Lung (tissue), 12 donors: ENCODE results near the gene IQSEC1. TPM values are rescaled to one million over a fixed set of nuclear protein-coding genes. Genes with fewer than 3 reads are reported as not detected.

Experiments used
- ATAC-seq: fragments of 200-7000 bp; cut with Tn5 transposase; one replicate; pipeline ENCODE4 v1.9.1; 2020; ENCODE audit warnings: moderate number of reproducible peaks; ENCODE audit not compliant: insufficient read depth, low FRiP score
- DNase-seq, 3 donors: peaks; one replicate each; pipeline ENCODE4 v3.0.0-alpha.2; 2013 to 2017
- H3K27ac ChIP-seq, 2 donors: one replicate each; pipeline ENCODE4 v1.5.1; 2013; ENCODE audit warnings: mild to moderate bottlenecking in 2 of 2, moderate library complexity in 2 of 2, control low read depth in 1 of 2, inconsistent platforms in 1 of 2, low read depth in 1 of 2, low read length in 1 of 2
- H3K27me3 ChIP-seq, 3 donors: one replicate each; pipeline ENCODE4 v1.5.1; 2013; ENCODE audit warnings: low read length in 2 of 3; ENCODE audit not compliant: control insufficient read depth in 3 of 3, insufficient read depth in 3 of 3
- H3K36me3 ChIP-seq, 4 donors: one replicate each; pipeline ENCODE4 v1.5.1; 2013; ENCODE audit warnings: low read length in 4 of 4, mild to moderate bottlenecking in 1 of 4, moderate library complexity in 1 of 4; ENCODE audit not compliant: control insufficient read depth in 4 of 4, insufficient read depth in 4 of 4
- H3K4me1 ChIP-seq, 5 donors: one replicate each; pipeline ENCODE4 v1.5.1; 2013; ENCODE audit warnings: low read length in 5 of 5, mild to moderate bottlenecking in 2 of 5, moderate library complexity in 1 of 5; ENCODE audit not compliant: control insufficient read depth in 5 of 5, insufficient read depth in 5 of 5
- H3K4me3 ChIP-seq: one replicate; pipeline ENCODE4 v1.5.1; 2013; ENCODE audit warnings: mild to moderate bottlenecking, control low read depth, moderate library complexity
- H3K9ac ChIP-seq, 2 donors: one replicate each; pipeline ENCODE4 v1.5.1; 2013; ENCODE audit warnings: low read length in 2 of 2, control low read depth in 1 of 2; ENCODE audit not compliant: insufficient read depth in 1 of 2
- H3K9me3 ChIP-seq, 4 donors: one replicate each; pipeline ENCODE4 v1.5.1; 2013; ENCODE audit warnings: low read length in 3 of 4, mild to moderate bottlenecking in 1 of 4, moderate library complexity in 1 of 4; ENCODE audit not compliant: control insufficient read depth in 4 of 4, insufficient read depth in 3 of 4
- WGBS, 2 donors: extraction: QIAGEN DNeasy Blood & Tissue Kit; methylation state at CpG; one replicate each; pipeline ENCODE4 v1.1.7; 2013; 5-methylcytosine and 5-hydroxymethylcytosine counted together
- polyA plus RNA-seq, 2 donors: library from polyadenylated mRNA; stranded (reverse); fragments of 200-250 nt; gene quantifications; one replicate each; pipeline ENCODE4 v1.2.1, GENCODE V29; 2013
- total RNA-seq, 2 donors: library from RNA; depleted of rRNA in 1 of 2; stranded (reverse); fragments of >200 nt in 1 of 2; gene quantifications; one replicate each; pipeline ENCODE4 v1.2.1, GENCODE V29; 2014 to 2021
- TF ChIP-seq, protein P1 (sequence below): IDR thresholded peaks from 2 replicates; pipeline ENCODE4 v1.5.1; 2012; ENCODE audit warnings: mild to moderate bottlenecking; ENCODE audit errors: control extremely low read depth, extremely low read depth
- donor health status: control.
- donor health status: control.
- donor health status: Bipolar disorder and iron deficiency.
- donor health status: healthy.
- donor health status: DM: yes; HTN: yes; CAD: no.

IQSEC1 gene
- total and polyA plus RNA-seq, 4 donors: 13.9 to 69.1 (median 31.1) TPM

GRCh38 chr3:12910356-12911099 is 162.7 kb downstream of the IQSEC1 start:
- Histone ChIP-seq H3K36me3 (peaks cover 2 to 76% (median 24%) of the 10 kb centered on the region in 4 donors), H3K9me3 (no peaks in the 10 kb centered on the region), H3K27me3 (no peaks in the 10 kb centered on the region), H3K4me3 (no peak overlapping the region), H3K9ac (no peak overlapping the region), H3K4me1 (no peaks in the 10 kb centered on the region), H3K27ac (no peak overlapping the region)
- DNase-seq (no peak), ATAC-seq (no peak)
- WGBS, 2 donors: 94 to 97% methylated on average over 8 of the region's 8 CpGs
- TF ChIP-seq, protein P1, sequence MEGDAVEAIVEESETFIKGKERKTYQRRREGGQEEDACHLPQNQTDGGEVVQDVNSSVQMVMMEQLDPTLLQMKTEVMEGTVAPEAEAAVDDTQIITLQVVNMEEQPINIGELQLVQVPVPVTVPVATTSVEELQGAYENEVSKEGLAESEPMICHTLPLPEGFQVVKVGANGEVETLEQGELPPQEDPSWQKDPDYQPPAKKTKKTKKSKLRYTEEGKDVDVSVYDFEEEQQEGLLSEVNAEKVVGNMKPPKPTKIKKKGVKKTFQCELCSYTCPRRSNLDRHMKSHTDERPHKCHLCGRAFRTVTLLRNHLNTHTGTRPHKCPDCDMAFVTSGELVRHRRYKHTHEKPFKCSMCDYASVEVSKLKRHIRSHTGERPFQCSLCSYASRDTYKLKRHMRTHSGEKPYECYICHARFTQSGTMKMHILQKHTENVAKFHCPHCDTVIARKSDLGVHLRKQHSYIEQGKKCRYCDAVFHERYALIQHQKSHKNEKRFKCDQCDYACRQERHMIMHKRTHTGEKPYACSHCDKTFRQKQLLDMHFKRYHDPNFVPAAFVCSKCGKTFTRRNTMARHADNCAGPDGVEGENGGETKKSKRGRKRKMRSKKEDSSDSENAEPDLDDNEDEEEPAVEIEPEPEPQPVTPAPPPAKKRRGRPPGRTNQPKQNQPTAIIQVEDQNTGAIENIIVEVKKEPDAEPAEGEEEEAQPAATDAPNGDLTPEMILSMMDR: no peak

DNA sequence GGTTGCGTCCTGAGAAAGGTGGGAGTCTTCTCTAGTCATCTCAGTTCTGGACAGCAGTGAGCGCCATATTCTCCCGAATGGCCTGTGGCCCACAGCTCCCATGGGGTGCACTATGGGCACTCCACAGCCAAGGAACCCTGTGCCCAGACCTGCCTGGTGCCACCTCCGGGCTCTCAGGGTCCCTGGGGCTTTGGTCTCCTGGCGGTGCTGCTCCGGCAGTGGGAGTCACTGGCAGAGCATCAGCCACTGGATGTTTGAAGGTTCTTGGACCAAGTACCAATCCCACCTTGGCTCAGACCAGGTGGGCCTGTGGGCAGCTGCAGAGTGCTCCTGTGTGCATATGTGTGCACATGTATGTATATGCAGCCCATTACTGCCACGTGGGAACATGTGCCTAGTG is 163.5 kb downstream of the IQSEC1 start:
- no peak for ATAC-seq
- no peaks in the 10 kb centered on the region for H3K27me3 ChIP-seq
- no peak overlapping the region for H3K27ac ChIP-seq
- no peaks in the 10 kb centered on the region for H3K4me1 ChIP-seq
- no peak for DNase-seq
- H3K9ac ChIP-seq: no peak overlapping the region
- 95% methylated on average over 7 of the region's 7 CpGs for WGBS, 2 donors
- peaks cover 2 to 80% (median 29%) of the 10 kb centered on the region in 4 donors for H3K36me3 ChIP-seq
- TF ChIP-seq, protein P1: no peak
- no peaks in the 10 kb centered on the region for H3K9me3 ChIP-seq
- no peak overlapping the region for H3K4me3 ChIP-seq

DNA sequence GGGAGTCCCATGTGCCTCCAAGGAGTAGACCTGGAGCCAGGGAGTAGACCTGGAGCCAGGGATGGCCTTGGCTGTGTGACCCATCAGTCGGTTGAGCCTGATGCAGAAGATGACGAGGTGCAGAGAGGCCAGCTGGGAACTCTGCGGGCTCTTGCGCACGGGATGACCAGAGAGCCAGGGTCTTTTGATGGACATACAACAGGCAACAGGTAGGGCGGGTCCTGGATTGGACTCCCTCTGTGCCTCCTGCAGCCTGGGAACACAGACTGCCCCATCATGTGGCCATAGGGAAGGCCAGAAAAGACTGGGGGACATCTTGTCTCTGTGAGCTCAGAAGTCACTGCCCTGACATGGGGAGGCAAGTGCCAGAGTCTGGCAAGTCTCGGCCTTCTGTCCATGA is 164.4 kb downstream of the IQSEC1 start:
- peaks cover 2 to 79% (median 31%) of the 10 kb centered on the region in 4 donors for H3K36me3 ChIP-seq
- TF ChIP-seq, protein P1: no peak
- no peak overlapping the region for H3K4me3 ChIP-seq
- WGBS, 2 donors: 96 to 97% methylated on average over 7 of the region's 7 CpGs
- H3K4me1 ChIP-seq: no peaks in the 10 kb centered on the region
- H3K27me3 ChIP-seq: no peaks in the 10 kb centered on the region
- no peak for DNase-seq
- H3K27ac ChIP-seq: no peak overlapping the region
- H3K9ac ChIP-seq: no peak overlapping the region
- no peaks in the 10 kb centered on the region for H3K9me3 ChIP-seq
- no peak for ATAC-seq
